Mucosa of descending colon (tissue), 3 donors: ENCODE data around the gene PBX1. TPM values are rescaled to one million over a fixed set of nuclear protein-coding genes. Genes with fewer than 3 reads are reported as not detected.

Experiments
- ATAC-seq: fragments of 200-7000 bp; cut with Tn5 transposase; one replicate; pipeline ENCODE4 v1.9.1; 2020; ENCODE audit warnings: mild to moderate bottlenecking, moderate library complexity
- DNase-seq, 3 donors: peaks; one replicate each; pipeline ENCODE4 v3.0.0-alpha.2; 2020
- H3K36me3 ChIP-seq: fragments of 200-600 bp; one replicate; pipeline ENCODE4 v1.8.0; 2021; ENCODE audit warnings: low read depth, mild to moderate bottlenecking
- H3K4me1 ChIP-seq: fragments of 200-600 bp; one replicate; pipeline ENCODE4 v1.8.0; 2021; ENCODE audit warnings: low read depth, mild to moderate bottlenecking
- H3K4me3 ChIP-seq: fragments of 200-600 bp; one replicate; pipeline ENCODE4 v1.8.0; 2021; ENCODE audit warnings: mild to moderate bottlenecking
- H3K9me3 ChIP-seq: fragments of 200-600 bp; one replicate; pipeline ENCODE4 v1.8.0; 2021; ENCODE audit warnings: mild to moderate bottlenecking
- CTCF ChIP-seq: fragments of 200-600 bp; IDR thresholded peaks from one replicate; pipeline ENCODE4 v1.8.0; 2022; ENCODE audit warnings: antibody characterized with exemption, mild to moderate bottlenecking
- intact Hi-C, 2 donors: fragments of 100-400 bp; cut with DNase I in 1 of 2; cut with micrococcal nuclease in 1 of 2; formaldehyde crosslinking; loops; one replicate each; pipeline versions ENCODE4 v1.11.0 to v1.11.1; 2022; cut with DNase I, micrococcal nuclease
- total RNA-seq, 3 donors: library from RNA; stranded (reverse); fragmentation: NEBNext Ultra II Directional in 2 of 3; extraction: Animal tissue kit (Norgen Biotek cat#: 25700) in 2 of 3; gene quantifications; one replicate each; pipeline versions ENCODE4 v1.2.1 to v1.2.4, GENCODE V29; 2021 to 2023
- donor health status: DM: no; HTN: no; CAD: no; lungs with moderate emphysema.
- donor health status: DM: no; HTN: no; CAD: no.
- donor health status: DM: no; HTN: yes; CAD: no.

Gene PBX1
- total RNA-seq, 3 donors from 2014 or later = 52.6 to 182 (median 82.8) TPM

GRCh38 chr1:164607351-164607750, 48.4 kb downstream of the PBX1 start:
- Histone ChIP-seq H3K4me1 (peaks cover 8% of the 10 kb centered on the region), H3K4me3 (no peak overlapping the region), H3K9me3 (no peaks in the 10 kb centered on the region), H3K36me3 (no peaks in the 10 kb centered on the region)
- ATAC-seq (no peak), DNase-seq (no peak)
- no peak for TF ChIP-seq CTCF
- intact Hi-C loops = no loop called here

GRCh38 chr1:164608651-164609057, 49.7 kb downstream of the PBX1 start:
- no peak for TF ChIP-seq CTCF
- Histone ChIP-seq H3K4me3 (no peak overlapping the region), H3K9me3 (no peaks in the 10 kb centered on the region), H3K36me3 (no peaks in the 10 kb centered on the region), H3K4me1 (peaks cover 5% of the 10 kb centered on the region)
- no peak for ATAC-seq
- intact Hi-C loops = no loop called here
- no peak for DNase-seq

- Histone ChIP-seq H3K4me1 (peaks cover 5% of the 10 kb centered on the region), H3K4me3 (no peak overlapping the region), H3K36me3 (no peaks in the 10 kb centered on the region), H3K9me3 (no peaks in the 10 kb centered on the region)
- intact Hi-C loops = no loop called here
- no peak for ATAC-seq
- no peak for TF ChIP-seq CTCF
- DNase-seq = no peak
These were observed 50.1 kb downstream of the PBX1 start for GRCh38 chr1:164609089-164609488.

GRCh38 chr1:164610538-164611222, 51.7 kb downstream of the PBX1 start:
- H3K4me3 ChIP-seq = no peak overlapping the region
- no peaks in the 10 kb centered on the region for H3K36me3 ChIP-seq
- peaks cover 5% of the 10 kb centered on the region for H3K4me1 ChIP-seq
- no peaks in the 10 kb centered on the region for H3K9me3 ChIP-seq
- TF ChIP-seq CTCF = no peak
- DNase-seq (no peak), ATAC-seq (no peak)
- intact Hi-C loops = loop anchor here in 1 of 2 donors (10.0 kb wide), 1 partner anchor 46 kb away; no protein-coding TSS in a partner anchor

GRCh38 chr1:164611754-164612642, 53.0 kb downstream of the PBX1 start:
- Histone ChIP-seq H3K36me3 (no peaks in the 10 kb centered on the region), H3K4me1 (peaks cover 8% of the 10 kb centered on the region), H3K4me3 (no peak overlapping the region), H3K9me3 (no peaks in the 10 kb centered on the region)
- no peak for TF ChIP-seq CTCF
- ATAC-seq (peak; percentile 82), DNase-seq (peak in 2 of 3 donors; percentile 56 to 85)
- intact Hi-C loops = loop anchor here in 1 of 2 donors (10.0 kb wide), 1 partner anchor 47 kb away; no protein-coding TSS in a partner anchor
